GM23338 (cell line): Measurements from ENCODE around the gene CCDC157. TPM values are rescaled to one million over a fixed set of nuclear protein-coding genes. Genes with fewer than 3 reads are reported as not detected.

Experiments used
- ATAC-seq: fragments of 200-7000 bp; cut with Tn5 transposase; 3 replicates; pipeline ENCODE4 v1.9.1; 2020
- DNase-seq: peaks from one replicate; pipeline ENCODE4 v3.0.0-alpha.2; 2015; ENCODE audit warnings: low spot score
- H2AFZ ChIP-seq: fragments of 200-600 bp; sonication (generic); 2 replicates; pipeline ENCODE4 v1.8.0; 2016; ENCODE audit warnings: antibody characterized with exemption, mild to moderate bottlenecking, moderate library complexity
- H3F3A ChIP-seq: fragments of 200-600 bp; sonication (generic); replicated peaks from 2 replicates; pipeline ENCODE4 v1.8.0; 2017; ENCODE audit warnings: antibody characterized with exemption, mixed run types, low read depth
- H3K27ac ChIP-seq: fragments of 200-600 bp; sonication (generic); 2 replicates; pipeline ENCODE4 v1.6.1; 2016; ENCODE audit warnings: low read depth
- H3K27me3 ChIP-seq: fragments of 200-600 bp; sonication (generic); 2 replicates; pipeline ENCODE4 v1.8.0; 2016; ENCODE audit warnings: mild to moderate bottlenecking, mixed run types, moderate library complexity; ENCODE audit not compliant: insufficient read depth
- H3K36me3 ChIP-seq: fragments of 200-600 bp; sonication (generic); 2 replicates; pipeline ENCODE4 v1.8.0; 2016; ENCODE audit warnings: mild to moderate bottlenecking; ENCODE audit not compliant: insufficient read depth
- H3K4me1 ChIP-seq: fragments of 200-600 bp; sonication (generic); 2 replicates; pipeline ENCODE4 v1.8.0; 2016; ENCODE audit warnings: mild to moderate bottlenecking, moderate library complexity; ENCODE audit not compliant: insufficient read depth
- H3K4me2 ChIP-seq: fragments of 200-600 bp; sonication (generic); 2 replicates; pipeline ENCODE4 v1.7.1; 2017; ENCODE audit warnings: mixed run types
- H3K4me3 ChIP-seq: fragments of 200-600 bp; sonication (generic); 2 replicates; pipeline ENCODE4 v1.6.1; 2016; ENCODE audit warnings: mixed run types
- H3K79me2 ChIP-seq: fragments of 200-600 bp; sonication (generic); replicated peaks from 2 replicates; pipeline ENCODE4 v1.8.0; 2017; ENCODE audit warnings: mild to moderate bottlenecking; ENCODE audit not compliant: insufficient read depth
- H3K9me2 ChIP-seq: fragments of 200-600 bp; sonication (generic); 2 replicates; pipeline ENCODE4 v1.8.0; 2017; ENCODE audit not compliant: insufficient read depth
- H4K20me1 ChIP-seq: fragments of 200-600 bp; sonication (generic); replicated peaks from 2 replicates; pipeline ENCODE4 v1.8.0; 2017; ENCODE audit warnings: mild to moderate bottlenecking; ENCODE audit not compliant: insufficient read depth
- H3K27ac Mint-ChIP-seq: 2 replicates; pipeline ENCODE4 v1.8.0; 2020; ENCODE audit warnings: inconsistent platforms, mild to moderate bottlenecking, moderate library complexity, mixed read lengths
- H3K27me3 Mint-ChIP-seq: 3 replicates; pipeline ENCODE4 v1.8.0; 2022; ENCODE audit warnings: low read depth, mild to moderate bottlenecking, moderate library complexity, mixed read lengths, inconsistent platforms; ENCODE audit not compliant: insufficient read depth, poor library complexity
- H3K36me3 Mint-ChIP-seq: 3 replicates; pipeline ENCODE4 v1.8.0; 2021; ENCODE audit warnings: low read depth, mild to moderate bottlenecking, inconsistent platforms, moderate library complexity, mixed read lengths
- H3K4me1 Mint-ChIP-seq: 3 replicates; pipeline ENCODE4 v1.8.0; 2020; ENCODE audit warnings: mild to moderate bottlenecking, inconsistent platforms, mixed read lengths
- H3K4me3 Mint-ChIP-seq: 3 replicates; pipeline ENCODE4 v1.8.0; 2021; ENCODE audit warnings: moderate library complexity, mild to moderate bottlenecking, inconsistent platforms, mixed read lengths
- H3K9me3 Mint-ChIP-seq: 3 replicates; pipeline ENCODE4 v1.8.0; 2020; ENCODE audit warnings: moderate library complexity, mild to moderate bottlenecking, inconsistent platforms, mixed read lengths
- CREB1 ChIP-seq: fragments of 250-450 bp; sonication (Bioruptor Pico); IDR thresholded peaks from 2 replicates; pipeline ENCODE4 v1.5.0; 2020; ENCODE audit warnings: low read depth, mild to moderate bottlenecking, moderate library complexity
- EZH2 ChIP-seq: fragments of 200-600 bp; sonication (generic); IDR thresholded peaks from one replicate; pipeline ENCODE4 v1.8.0; 2017; ENCODE audit warnings: antibody characterized with exemption, mild to moderate bottlenecking, low read depth; ENCODE audit not compliant: unreplicated experiment
- EZH2phosphoT487 ChIP-seq: fragments of 200-600 bp; sonication (generic); IDR thresholded peaks from one replicate; pipeline ENCODE4 v1.8.1; 2018; ENCODE audit warnings: antibody characterized with exemption; ENCODE audit not compliant: unreplicated experiment
- JUNB ChIP-seq: IDR thresholded peaks from one replicate; pipeline ENCODE4 v1.6.1; 2016; ENCODE audit warnings: antibody characterized with exemption; ENCODE audit not compliant: unreplicated experiment
- NANOG ChIP-seq: IDR thresholded peaks from 2 replicates; pipeline ENCODE4 v1.6.1; 2016; ENCODE audit warnings: antibody characterized with exemption, borderline replicate concordance
- POLR2AphosphoS5 ChIP-seq: IDR thresholded peaks from 2 replicates; pipeline ENCODE4 v1.6.1; 2016; ENCODE audit warnings: antibody characterized with exemption, low read depth
- STAT1 ChIP-seq: IDR thresholded peaks from one replicate; pipeline ENCODE4 v1.6.1; 2016; ENCODE audit warnings: antibody characterized with exemption; ENCODE audit not compliant: unreplicated experiment
- ZNF114 ChIP-seq: fragments of 250-450 bp; sonication (Bioruptor Pico); IDR thresholded peaks from 2 replicates; pipeline ENCODE4 v1.5.0; 2020; ENCODE audit warnings: mild to moderate bottlenecking, moderate library complexity
- ZNF331 ChIP-seq: fragments of 250-450 bp; sonication (Bioruptor Pico); IDR thresholded peaks from 2 replicates; pipeline ENCODE4 v1.5.0; 2020; ENCODE audit warnings: low read depth, mild to moderate bottlenecking, moderate library complexity
- polyA plus RNA-seq: library from polyadenylated mRNA; unstranded; fragments of >200 nt; fragmentation: Nextera tagmentation; extraction: Ambion mirVana; gene quantifications from 2 replicates; pipeline ENCODE4 v1.2.1, GENCODE V29; 2016
- total RNA-seq: library from RNA; depleted of rRNA; stranded (reverse); fragments of >200 nt; shearing (Covaris generic); gene quantifications from 2 replicates; pipeline ENCODE4 v1.2.3, GENCODE V29; 2014
- TF ChIP-seq, protein P1 (sequence below): IDR thresholded peaks from one replicate; pipeline ENCODE4 v1.6.1; 2018; ENCODE audit warnings: antibody characterized with exemption; ENCODE audit not compliant: unreplicated experiment
- TF ChIP-seq, protein P2 (sequence below): fragments of 250-450 bp; sonication (Bioruptor Pico); IDR thresholded peaks from 2 replicates; pipeline ENCODE4 v1.5.0; 2020; ENCODE audit warnings: mild to moderate bottlenecking, moderate library complexity
- TF ChIP-seq, protein P3 (sequence below): IDR thresholded peaks from 2 replicates; pipeline ENCODE4 v1.6.1; 2016; ENCODE audit warnings: antibody characterized with exemption
- TF ChIP-seq, protein P4 (sequence below), 2 experiments: fragments of 200-600 bp in 1 of 2; sonication (generic) in 1 of 2; conservative IDR thresholded peaks; 2 replicates each; pipeline versions ENCODE4 v1.5.1 to v1.6.1; 2016 to 2017; ENCODE audit warnings: antibody characterized with exemption in 2 of 2, low read depth in 2 of 2, mild to moderate bottlenecking in 2 of 2, moderate library complexity in 1 of 2

Gene CCDC157
- total and polyA plus RNA-seq, 2 experiments from 2014 or later = 3.8 to 7.9 TPM

DNA sequence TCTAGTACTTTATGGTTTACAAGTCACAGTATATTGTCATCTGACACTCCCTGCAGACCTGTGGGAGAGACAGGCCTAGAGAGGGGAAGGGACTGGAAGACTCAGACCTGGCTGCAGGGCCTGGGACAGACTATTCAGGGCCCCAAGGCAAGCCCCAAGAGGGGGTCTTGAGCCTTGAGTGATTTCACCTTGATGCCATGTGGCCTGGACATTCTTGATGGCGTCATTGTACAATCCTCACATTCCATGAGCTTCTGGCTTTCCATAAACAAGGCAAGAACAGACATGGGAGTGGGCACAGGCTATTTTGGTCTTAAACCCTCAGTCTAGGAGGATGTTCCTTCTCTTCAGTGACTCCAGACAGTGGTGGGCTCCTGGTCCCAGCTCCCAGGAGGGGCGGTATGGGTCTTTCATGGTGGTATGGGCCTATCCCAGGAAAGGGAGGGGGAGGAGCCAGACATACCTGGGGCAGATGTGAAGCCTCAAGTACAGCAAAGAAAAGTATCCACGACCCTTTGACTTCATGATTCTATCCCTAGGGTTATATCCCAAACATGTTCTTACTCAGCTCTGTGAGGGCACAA, 28.2 kb upstream of the CCDC157 start:
- Mint-ChIP-seq H3K36me3 (peaks cover 27% of the 10 kb centered on the region), H3K4me3 (no peak overlapping the region), H3K4me1 (peaks cover 25% of the 10 kb centered on the region), H3K9me3 (no peaks in the 10 kb centered on the region), H3K27ac (no peak overlapping the region), H3K27me3 (peaks cover 5% of the 10 kb centered on the region)
- TF ChIP-seq ZNF114 = no peak
- no peak for TF ChIP-seq JUNB
- TF ChIP-seq STAT1 = no peak
- no peak for TF ChIP-seq CREB1
- no peak for TF ChIP-seq POLR2AphosphoS5
- no peak for TF ChIP-seq EZH2phosphoT487
- no peak for TF ChIP-seq ZNF331 (CRISPR knock-in tag)
- TF ChIP-seq NANOG = no peak
- TF ChIP-seq, protein P1, sequence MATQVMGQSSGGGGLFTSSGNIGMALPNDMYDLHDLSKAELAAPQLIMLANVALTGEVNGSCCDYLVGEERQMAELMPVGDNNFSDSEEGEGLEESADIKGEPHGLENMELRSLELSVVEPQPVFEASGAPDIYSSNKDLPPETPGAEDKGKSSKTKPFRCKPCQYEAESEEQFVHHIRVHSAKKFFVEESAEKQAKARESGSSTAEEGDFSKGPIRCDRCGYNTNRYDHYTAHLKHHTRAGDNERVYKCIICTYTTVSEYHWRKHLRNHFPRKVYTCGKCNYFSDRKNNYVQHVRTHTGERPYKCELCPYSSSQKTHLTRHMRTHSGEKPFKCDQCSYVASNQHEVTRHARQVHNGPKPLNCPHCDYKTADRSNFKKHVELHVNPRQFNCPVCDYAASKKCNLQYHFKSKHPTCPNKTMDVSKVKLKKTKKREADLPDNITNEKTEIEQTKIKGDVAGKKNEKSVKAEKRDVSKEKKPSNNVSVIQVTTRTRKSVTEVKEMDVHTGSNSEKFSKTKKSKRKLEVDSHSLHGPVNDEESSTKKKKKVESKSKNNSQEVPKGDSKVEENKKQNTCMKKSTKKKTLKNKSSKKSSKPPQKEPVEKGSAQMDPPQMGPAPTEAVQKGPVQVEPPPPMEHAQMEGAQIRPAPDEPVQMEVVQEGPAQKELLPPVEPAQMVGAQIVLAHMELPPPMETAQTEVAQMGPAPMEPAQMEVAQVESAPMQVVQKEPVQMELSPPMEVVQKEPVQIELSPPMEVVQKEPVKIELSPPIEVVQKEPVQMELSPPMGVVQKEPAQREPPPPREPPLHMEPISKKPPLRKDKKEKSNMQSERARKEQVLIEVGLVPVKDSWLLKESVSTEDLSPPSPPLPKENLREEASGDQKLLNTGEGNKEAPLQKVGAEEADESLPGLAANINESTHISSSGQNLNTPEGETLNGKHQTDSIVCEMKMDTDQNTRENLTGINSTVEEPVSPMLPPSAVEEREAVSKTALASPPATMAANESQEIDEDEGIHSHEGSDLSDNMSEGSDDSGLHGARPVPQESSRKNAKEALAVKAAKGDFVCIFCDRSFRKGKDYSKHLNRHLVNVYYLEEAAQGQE = no peak
- TF ChIP-seq, protein P2, sequence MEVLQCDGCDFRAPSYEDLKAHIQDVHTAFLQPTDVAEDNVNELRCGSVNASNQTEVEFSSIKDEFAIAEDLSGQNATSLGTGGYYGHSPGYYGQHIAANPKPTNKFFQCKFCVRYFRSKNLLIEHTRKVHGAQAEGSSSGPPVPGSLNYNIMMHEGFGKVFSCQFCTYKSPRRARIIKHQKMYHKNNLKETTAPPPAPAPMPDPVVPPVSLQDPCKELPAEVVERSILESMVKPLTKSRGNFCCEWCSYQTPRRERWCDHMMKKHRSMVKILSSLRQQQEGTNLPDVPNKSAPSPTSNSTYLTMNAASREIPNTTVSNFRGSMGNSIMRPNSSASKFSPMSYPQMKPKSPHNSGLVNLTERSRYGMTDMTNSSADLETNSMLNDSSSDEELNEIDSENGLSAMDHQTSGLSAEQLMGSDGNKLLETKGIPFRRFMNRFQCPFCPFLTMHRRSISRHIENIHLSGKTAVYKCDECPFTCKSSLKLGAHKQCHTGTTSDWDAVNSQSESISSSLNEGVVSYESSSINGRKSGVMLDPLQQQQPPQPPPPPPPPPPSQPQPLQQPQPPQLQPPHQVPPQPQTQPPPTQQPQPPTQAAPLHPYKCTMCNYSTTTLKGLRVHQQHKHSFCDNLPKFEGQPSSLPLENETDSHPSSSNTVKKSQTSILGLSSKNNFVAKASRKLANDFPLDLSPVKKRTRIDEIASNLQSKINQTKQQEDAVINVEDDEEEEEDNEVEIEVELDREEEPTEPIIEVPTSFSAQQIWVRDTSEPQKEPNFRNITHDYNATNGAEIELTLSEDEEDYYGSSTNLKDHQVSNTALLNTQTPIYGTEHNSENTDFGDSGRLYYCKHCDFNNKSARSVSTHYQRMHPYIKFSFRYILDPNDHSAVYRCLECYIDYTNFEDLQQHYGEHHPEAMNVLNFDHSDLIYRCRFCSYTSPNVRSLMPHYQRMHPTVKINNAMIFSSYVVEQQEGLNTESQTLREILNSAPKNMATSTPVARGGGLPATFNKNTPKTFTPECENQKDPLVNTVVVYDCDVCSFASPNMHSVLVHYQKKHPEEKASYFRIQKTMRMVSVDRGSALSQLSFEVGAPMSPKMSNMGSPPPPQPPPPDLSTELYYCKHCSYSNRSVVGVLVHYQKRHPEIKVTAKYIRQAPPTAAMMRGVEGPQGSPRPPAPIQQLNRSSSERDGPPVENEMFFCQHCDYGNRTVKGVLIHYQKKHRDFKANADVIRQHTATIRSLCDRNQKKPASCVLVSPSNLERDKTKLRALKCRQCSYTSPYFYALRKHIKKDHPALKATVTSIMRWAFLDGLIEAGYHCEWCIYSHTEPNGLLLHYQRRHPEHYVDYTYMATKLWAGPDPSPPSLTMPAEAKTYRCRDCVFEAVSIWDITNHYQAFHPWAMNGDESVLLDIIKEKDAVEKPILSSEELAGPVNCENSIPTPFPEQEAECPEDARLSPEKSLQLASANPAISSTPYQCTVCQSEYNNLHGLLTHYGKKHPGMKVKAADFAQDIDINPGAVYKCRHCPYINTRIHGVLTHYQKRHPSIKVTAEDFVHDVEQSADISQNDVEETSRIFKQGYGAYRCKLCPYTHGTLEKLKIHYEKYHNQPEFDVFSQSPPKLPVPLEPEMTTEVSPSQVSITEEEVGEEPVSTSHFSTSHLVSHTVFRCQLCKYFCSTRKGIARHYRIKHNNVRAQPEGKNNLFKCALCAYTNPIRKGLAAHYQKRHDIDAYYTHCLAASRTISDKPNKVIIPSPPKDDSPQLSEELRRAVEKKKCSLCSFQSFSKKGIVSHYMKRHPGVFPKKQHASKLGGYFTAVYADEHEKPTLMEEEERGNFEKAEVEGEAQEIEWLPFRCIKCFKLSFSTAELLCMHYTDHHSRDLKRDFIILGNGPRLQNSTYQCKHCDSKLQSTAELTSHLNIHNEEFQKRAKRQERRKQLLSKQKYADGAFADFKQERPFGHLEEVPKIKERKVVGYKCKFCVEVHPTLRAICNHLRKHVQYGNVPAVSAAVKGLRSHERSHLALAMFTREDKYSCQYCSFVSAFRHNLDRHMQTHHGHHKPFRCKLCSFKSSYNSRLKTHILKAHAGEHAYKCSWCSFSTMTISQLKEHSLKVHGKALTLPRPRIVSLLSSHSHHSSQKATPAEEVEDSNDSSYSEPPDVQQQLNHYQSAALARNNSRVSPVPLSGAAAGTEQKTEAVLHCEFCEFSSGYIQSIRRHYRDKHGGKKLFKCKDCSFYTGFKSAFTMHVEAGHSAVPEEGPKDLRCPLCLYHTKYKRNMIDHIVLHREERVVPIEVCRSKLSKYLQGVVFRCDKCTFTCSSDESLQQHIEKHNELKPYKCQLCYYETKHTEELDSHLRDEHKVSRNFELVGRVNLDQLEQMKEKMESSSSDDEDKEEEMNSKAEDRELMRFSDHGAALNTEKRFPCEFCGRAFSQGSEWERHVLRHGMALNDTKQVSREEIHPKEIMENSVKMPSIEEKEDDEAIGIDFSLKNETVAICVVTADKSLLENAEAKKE (CRISPR knock-in tag) = no peak
- TF ChIP-seq, protein P3, sequence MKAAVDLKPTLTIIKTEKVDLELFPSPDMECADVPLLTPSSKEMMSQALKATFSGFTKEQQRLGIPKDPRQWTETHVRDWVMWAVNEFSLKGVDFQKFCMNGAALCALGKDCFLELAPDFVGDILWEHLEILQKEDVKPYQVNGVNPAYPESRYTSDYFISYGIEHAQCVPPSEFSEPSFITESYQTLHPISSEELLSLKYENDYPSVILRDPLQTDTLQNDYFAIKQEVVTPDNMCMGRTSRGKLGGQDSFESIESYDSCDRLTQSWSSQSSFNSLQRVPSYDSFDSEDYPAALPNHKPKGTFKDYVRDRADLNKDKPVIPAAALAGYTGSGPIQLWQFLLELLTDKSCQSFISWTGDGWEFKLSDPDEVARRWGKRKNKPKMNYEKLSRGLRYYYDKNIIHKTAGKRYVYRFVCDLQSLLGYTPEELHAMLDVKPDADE = no peak
- TF ChIP-seq EZH2 = no peak
- TF ChIP-seq, protein P4, sequence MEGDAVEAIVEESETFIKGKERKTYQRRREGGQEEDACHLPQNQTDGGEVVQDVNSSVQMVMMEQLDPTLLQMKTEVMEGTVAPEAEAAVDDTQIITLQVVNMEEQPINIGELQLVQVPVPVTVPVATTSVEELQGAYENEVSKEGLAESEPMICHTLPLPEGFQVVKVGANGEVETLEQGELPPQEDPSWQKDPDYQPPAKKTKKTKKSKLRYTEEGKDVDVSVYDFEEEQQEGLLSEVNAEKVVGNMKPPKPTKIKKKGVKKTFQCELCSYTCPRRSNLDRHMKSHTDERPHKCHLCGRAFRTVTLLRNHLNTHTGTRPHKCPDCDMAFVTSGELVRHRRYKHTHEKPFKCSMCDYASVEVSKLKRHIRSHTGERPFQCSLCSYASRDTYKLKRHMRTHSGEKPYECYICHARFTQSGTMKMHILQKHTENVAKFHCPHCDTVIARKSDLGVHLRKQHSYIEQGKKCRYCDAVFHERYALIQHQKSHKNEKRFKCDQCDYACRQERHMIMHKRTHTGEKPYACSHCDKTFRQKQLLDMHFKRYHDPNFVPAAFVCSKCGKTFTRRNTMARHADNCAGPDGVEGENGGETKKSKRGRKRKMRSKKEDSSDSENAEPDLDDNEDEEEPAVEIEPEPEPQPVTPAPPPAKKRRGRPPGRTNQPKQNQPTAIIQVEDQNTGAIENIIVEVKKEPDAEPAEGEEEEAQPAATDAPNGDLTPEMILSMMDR (conservative IDR thresholded peaks at IDR 0.05; ENCODE audit: low read depth in 2 of 2) = no peak
- Histone ChIP-seq H2AFZ (no peak overlapping the region), H3K4me3 (no peak overlapping the region), H3K36me3 (peaks cover 7% of the 10 kb centered on the region; the same call in 1 of the 2 replicates), H3K9me2 (no peaks in the 10 kb centered on the region), H3F3A (peaks cover 9% of the 10 kb centered on the region), H3K27ac (peak overlapping the region; percentile 7; the same call in 1 of the 2 replicates), H3K4me2 (no peak overlapping the region), H3K4me1 (peaks cover 6% of the 10 kb centered on the region), H3K79me2 (no peaks in the 10 kb centered on the region), H3K27me3 (no peaks in the 10 kb centered on the region), H4K20me1 (peaks cover 11% of the 10 kb centered on the region; the same call in 1 of the 2 replicates)
- ATAC-seq (no peak), DNase-seq (peak; percentile 39)
